NOMO-1 (cell line): ENCODE data around the gene LTA.

Source experiments
- DNase-seq, 2 experiments: peaks; one replicate each; lab custom pipeline; 2025; ENCODE audit not compliant: unreplicated experiment in 2 of 2; lab: John Stamatoyannopoulos, UW

LTA gene, protein sequence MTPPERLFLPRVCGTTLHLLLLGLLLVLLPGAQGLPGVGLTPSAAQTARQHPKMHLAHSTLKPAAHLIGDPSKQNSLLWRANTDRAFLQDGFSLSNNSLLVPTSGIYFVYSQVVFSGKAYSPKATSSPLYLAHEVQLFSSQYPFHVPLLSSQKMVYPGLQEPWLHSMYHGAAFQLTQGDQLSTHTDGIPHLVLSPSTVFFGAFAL

DNA sequence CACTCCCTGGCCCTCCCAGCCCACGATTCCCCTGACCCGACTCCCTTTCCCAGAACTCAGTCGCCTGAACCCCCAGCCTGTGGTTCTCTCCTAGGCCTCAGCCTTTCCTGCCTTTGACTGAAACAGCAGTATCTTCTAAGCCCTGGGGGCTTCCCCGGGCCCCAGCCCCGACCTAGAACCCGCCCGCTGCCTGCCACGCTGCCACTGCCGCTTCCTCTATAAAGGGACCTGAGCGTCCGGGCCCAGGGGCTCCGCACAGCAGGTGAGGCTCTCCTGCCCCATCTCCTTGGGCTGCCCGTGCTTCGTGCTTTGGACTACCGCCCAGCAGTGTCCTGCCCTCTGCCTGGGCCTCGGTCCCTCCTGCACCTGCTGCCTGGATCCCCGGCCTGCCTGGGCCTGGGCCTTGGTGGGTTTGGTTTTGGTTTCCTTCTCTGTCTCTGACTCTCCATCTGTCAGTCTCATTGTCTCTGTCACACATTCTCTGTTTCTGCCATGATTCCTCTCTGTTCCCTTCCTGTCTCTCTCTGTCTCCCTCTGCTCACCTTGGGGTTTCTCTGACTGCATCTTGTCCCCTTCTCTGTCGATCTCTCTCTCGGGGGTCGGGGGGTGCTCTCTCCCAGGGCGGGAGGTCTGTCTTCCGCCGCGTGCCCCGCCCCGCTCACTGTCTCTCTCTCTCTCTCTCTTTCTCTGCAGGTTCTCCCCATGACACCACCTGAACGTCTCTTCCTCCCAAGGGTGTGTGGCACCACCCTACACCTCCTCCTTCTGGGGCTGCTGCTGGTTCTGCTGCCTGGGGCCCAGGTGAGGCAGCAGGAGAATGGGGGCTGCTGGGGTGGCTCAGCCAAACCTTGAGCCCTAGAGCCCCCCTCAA lies at the start of gene LTA:
Gene LTA (plus strand): TSS at position 249 of the 871 bp plus-strand sequence. CDS start 454 bp downstream, at position 703.
- DNase-seq: no peak

DNA sequence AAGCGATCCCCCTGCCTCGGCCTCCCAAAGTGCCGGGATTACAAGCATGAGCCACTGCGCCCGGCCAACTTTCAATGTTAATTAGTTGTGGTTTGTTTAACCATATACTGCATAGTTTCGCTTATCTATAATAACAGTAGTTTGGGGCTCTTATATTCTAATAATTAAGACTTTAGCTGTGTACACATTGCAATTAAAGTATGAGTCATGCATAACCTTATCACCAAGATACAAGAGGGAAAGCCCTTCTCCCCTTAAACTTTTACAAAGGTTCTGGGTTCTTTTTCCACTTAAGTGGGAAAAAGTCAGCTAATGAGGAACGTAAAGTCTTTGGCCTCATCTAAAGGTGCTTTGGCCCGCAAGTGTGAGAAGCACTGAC lies 46.5 kb upstream of the LTA start:
- no peak for DNase-seq

DNA sequence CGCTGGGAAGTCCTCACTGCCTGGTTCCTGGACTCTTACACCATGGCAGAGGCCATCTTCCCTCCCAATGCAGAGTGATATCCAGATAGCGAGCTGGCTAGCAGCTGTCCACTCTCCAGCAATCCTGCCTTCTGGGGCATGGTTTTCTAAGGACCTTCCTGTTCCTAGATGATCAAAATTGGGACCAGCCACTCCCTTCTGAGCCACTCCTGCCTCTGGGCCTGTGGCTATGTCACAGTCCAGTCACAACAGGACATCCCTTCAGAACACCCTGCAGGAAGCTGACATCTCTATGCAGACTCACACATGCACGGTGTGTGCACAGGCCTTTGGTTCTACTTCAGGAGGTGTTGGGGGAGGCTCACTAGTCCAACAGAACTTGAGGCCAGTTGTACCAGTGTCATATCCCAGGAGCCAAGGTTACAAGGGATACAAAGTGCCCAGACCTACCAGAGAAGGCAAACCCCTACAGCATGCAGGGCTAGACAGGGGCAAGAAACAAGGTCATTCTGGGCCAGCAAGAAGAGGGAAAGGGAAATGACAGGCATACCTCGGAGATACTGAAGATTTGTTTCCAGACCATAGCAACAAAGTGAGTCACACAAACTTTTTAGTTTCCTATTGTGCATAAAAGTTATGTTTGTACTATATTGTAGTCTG lies 46.0 kb upstream of the LTA start:
- DNase-seq: no peak

DNA sequence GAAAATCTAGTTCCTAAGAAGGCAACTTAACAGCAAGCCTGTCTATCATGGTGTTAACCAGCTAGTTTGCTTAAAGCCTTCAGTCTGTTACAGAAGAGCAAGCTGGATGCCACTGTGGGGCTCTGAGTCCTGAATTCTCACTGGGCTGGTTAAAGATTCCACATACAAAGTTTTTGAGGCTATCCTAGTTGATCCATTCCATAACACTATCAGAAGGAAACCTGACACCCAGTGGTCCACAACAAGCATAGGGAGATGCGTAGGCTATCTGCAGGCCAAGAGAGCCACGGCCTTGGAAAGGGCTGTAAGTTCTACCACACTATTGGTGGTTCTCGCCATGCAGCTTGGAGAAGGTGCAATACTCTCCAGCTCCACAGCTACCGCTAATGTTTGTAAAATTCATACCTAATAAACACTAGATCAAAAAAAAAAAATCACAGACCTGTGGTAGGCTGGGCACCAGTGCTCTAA lies 43.7 kb upstream of the LTA start:
- no peak for DNase-seq

DNA sequence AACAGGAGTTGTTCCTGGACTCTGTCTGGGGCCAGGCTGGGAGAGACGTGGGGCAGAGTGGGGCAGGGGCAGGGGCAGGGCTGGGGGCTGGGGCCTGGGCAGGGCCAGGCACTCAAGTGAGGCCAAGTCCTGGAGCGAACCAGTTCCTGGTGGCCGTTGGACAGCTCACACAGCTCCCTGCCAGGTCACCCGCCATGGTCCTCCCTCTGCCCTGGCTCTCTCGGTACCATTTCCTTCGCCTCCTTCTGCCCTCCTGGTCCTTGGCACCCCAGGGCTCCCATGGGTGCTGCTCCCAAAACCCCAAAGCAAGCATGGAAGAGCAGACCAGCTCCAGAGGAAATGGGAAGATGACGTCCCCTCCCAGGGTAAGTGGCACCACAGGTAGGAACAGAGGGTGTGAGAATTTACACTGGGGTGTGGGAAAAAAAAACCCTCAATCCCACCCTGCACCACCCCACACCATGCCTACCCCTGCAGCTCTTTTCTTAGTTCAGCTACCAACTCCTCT lies 43.2 kb upstream of the LTA start, which contains the start of gene MCCD1:
Gene MCCD1 (plus strand): TSS at position 142 of the 508 bp plus-strand sequence. CDS start 53 bp downstream, at position 195.
- DNase-seq: no peak

DNA sequence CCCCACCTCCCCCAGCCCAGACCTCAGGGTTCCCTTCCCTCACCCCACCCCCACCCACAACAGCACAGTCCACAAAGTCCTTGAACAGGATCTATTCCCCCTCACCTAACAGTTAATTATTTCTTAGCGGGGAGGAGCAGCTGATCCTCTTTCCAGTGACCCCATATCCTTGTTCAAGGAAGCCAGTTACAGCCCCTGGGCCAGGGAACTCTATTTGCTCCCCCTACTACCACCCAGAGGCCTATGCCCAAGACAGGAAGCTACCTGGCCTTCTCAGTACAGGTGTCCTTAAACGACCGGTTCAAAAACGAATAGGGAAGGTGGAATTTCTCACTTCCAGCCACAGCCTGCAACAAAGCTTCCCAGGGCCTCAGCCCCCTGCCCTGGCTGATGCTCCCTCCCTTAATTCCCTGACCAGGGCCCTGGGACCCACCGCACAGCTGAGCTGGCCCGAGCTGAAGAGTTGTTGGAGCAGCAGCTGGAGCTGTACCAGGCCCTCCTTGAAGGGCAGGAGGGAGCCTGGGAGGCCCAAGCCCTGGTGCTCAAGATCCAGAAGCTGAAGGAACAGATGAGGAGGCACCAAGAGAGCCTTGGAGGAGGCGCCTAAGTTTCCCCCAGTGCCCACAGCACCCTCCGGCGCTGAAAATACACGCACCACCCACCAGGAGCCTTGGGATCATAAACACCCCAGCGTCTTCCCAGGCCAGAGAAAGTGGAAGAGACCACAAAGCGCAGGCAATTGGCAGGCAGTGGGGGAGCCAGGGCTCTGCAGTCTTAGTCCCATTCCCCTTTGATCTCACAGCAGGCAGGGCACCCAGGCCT lies 42.5 kb upstream of the LTA start:
- DNase-seq: no peak

DNA sequence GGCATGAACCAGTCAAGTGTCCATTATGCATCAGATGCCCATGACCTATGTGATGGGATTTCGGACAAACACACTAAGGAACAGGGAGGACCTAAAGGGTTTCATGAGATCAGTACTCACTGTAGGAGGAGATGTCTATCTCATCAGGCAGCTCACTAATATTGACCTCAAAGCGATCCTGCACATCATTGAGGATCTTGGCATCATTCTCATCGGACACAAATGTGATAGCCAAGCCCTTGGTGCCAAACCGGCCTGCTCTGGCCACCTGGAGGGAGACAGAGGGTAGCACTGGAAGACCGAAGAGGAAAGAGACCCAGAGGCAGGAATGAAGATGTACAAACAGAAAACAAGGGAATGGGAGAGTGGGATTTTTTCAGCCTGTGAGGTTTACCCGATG lies 41.4 kb upstream of the LTA start:
- no peak for DNase-seq

DNA sequence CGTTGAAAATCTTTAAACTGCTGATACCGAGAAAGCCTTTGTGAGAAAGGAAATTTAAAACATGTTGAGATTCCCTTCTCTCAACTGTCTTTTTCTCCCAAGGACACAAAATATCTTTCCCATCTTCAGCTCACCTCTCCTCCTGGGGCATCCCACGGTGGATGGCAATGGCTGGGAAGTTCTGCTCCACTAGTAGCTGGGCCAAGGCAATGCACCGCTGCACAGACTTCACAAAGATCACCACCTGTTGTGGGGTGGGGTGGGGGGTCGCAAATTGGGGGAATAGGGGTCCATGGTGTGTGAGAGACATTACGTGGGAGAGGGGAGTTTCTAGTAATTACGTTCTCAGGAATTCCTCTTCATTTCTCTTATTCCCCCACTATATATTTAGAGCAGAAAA lies 40.9 kb upstream of the LTA start:
- DNase-seq: no peak

DNA sequence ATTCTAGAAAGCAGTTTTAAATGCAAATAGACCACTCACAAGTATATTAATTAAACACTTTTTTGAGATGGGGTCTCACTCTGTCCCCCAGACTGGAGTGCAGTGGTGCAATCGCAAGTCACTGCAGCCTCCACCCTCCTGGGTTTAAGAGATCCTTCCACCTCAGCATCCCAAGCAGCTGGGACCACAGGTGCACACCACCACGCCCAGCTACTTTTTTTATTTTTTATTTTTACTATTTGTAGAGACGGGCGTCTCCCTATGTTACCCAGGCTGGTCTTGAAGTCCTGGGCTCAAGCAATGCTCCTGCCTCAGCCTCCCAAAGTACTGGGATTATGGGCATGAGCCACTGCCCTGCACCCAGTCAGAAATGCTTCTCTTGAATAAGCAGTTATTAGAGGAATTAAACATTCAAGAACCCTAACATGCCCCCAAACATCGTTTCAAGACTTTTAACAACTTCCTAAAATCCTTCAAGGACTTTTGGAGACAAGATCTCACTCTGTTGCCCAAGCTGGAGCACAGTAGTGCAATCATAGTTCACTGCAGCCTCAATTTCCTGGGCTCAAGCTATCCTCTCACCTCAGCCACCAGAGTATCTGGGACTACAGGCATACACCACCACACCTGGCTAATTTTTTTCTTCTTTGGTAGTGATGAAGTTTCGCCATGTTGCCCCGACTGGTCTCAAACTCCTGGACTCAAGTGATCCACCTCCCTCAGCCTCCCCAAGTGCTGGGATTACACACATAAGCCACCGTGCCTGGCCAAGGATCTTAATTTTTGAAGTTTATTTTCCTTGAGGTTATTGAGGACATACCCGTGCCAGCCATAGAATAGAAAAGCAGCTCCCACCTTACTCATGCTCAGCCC lies 40.1 kb upstream of the LTA start:
- no peak for DNase-seq

DNA sequence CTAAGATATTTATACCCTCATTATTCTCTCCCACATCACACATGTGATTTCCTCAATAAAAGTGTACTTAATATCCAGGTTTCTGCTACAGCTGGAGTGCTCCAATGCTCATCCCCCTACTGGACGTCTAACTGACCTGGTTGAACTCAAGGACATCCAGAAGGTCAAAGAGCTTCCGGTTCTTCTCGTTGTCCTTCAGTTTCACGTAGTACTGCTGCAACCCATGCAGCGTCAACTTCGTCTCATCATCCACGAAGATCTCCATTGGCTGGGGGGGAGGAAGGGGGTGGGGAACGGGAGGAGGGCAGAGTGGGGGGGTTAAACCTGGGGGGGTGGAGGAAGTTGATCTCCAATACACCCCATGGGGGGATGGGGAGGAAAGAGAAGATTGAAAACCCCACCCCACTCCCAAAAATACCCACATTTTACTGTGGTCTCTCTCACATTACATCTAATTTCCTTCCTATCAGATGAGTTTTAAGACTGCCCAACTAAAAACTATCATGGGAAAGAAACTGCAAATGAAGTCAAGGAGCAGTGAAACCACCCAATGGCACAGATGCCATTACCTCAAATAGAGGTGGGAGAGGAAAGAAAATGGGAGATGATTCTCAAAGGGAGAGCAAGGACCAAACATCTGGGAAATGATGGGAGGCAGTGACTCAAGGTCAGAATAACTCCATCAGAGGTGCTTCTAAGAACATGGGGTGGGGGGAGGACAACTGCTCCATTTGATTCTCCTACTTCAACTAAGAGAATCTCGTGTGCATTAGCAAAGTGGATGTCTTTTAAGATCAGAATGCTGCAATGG lies 39.2 kb upstream of the LTA start:
- no peak for DNase-seq

DNA sequence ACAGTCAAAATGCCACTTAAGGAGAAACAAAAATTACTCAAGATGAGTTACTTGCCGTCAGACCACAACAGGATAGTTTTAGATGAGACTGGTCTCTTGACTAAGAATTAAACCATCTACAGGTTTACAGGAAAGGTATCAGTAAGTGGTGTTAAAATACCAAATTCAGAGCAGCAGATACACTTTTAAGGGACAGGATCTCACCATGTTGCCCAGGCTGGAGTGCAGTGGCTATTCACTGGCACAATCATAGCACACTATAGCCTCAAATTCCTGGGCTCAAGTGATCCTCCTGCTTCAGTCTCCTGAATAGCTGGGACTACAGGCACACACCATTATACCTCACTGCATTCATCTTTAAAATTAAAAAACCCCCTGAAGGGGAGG lies 38.6 kb upstream of the LTA start:
- no peak for DNase-seq

DNA sequence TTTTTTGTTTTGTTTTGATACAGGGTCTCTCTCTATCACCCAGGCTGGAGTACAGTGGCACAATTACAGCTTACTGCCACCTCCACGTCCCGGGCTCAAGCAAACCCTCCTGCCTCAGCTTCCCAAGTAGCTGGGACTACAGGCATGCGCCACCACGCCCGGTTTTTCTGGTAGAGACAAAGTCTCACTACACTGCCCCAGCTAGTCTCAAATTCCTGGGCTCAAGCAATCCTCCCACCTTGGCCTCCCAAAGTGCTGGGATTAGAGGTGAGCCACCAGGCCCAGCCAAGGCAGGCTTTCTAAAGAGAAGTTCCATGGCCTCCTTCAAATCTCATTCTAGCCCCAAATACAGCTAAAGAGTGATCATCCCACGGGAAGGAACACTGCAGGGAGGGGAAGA lies 38.1 kb upstream of the LTA start:
- DNase-seq: no peak

DNA sequence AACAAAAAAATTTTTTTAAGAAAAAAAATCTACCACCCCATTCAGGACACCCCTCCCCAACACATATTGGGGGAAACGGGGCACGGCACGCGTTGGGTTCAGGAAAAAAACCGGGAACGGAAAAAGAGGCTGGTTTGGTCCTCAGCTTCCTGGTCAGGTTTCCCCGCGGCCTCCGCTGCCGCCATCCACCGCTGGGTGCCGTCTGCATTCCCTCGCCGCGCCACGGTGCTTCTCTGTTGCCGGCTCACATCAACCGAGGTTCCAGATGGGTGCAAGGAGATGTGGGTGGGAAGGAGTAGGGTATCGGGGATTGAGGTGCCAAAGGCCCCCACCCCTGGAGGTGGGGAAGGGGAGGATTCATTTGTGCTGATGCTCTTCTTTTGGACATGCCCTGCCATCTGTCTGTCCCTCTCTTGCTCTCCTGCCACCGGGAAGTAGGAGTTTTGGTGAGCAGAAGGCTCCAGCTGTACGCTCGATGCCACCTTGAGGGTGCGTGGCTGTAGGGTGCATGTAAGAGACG lies 37.5 kb upstream of the LTA start:
- no peak for DNase-seq

DNA sequence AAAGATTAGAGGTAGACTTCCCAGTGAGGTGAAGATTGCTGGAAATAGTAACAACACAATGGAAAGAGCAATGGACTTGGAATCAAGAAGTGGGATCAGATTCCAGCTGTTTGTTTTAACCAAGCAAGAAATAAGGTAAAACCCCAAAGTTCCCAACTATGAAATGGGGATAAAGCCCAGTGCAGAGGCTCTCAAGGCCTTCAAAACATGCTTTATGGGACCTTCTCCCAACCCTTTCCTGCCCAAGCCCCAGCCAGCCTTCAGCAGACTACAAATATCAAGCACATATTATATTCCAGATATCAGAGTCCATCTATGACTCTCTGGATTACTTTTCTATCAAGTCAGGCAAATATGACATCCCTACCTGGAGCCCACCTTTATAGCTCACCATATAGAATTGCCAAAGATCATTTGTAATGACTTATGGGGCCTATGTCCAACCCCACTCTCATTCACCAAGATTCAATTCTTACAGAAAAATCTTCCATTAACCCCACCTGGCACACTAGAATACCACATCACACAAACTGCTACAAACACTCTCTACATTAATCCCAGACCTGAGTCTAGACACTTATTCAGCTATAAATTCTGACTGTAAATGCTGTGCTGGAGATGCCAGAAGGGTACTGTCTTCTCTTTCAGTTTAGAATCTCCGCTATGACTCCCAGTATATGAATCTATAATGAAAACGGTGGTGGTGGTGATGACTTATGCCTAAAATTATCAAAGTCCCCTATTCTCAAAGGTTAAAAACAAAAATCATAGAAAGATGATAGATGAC lies 36.4 kb upstream of the LTA start:
- no peak for DNase-seq

DNA sequence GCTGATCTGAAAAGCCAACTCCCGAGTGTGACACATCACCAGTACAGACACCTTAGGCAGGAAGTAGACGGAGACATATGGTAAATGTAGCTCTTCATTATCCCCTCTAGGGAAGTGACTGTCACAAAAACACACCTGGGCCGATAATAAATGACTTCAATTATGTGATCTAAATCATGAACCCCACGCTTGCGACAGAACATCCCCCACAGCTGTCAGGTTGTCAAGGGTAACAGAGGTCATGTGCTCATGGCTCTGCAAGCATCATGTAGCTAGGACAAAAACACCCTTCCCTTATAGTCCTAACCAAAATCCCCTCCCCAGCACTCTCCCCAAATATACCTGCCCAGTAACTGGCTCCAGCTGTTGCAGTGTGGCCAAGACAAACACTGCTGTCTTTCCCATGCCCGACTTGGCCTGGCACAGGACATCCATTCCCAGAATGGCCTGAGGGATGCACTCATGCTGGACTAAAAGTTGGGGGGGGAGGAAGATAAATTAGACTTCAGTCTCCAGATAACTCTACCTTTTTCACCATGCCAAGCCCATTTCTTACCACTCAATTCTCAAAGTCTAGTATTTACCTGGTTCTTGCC lies 33.2 kb upstream of the LTA start:
- no peak for DNase-seq

DNA sequence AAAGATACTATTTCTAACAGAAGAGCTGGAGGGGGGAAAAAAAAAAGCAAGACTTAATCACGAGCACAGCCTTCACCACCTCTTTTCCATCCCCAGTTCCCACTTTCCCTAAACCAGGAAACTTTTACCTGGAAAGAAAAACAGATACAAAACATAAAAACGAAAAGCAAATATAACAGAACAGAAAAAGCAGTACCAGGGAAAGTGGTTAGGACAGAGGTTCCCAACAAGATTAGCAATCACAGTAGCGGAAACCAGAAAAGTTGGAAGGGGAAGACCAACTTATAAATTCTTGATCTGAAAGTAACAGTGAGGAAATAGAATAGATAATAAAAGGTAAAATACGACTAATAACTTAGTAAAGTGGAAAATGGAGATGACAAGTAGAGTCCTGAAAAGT lies 31.4 kb upstream of the LTA start:
- no peak for DNase-seq

DNA sequence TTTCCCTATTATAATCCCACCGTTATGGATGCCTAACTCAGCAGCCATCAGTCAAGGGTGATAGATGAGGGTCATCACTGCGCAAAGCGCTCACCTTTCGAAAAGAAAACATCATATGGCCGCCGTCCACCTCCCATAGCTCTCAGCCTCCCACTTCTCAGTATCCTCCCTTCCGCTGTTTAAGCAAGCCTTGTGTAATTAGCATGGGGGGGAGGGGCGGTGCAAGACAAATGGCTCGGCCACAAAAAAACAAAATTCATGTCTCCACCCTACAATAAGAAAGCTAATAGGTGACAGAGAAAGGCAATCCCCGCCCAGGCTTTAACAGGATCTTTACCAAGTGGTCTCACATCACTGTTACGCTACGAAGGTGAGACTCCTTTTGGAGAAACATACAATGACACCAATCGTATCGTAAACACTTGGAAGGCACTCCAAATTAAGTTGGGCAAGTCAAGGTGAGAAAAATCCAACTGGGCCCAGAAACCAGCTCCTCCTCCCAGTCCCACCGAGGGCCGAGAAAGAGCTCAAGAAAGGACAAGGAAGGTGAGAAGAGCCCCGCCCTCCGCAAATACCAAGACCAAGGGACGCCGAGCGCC lies 30.9 kb upstream of the LTA start:
- DNase-seq: peak; percentile 74 to 86
